ENCODE results near the gene CROCC. TPM values are rescaled to one million over a fixed set of nuclear protein-coding genes. Genes with fewer than 3 reads are reported as not detected.

Gene CROCC
- total and polyA plus RNA-seq, 9 of the 15 experiments (the other 6 are each of a cell fraction or from before 2014, with no cell fraction given), result 0.17 to 15.4 (median 7.6) TPM

- TF ChIP-seq CREB3 (tag; conservative IDR thresholded peaks at IDR 0.05; ENCODE audit: low read depth), result no peak
- TF ChIP-seq ZNF609 (CRISPR knock-in tag; IDR thresholded peaks at IDR 0.05; ENCODE audit: borderline replicate concordance), result no peak
- TF ChIP-seq HMBOX1 (IDR thresholded peaks at IDR 0.05), result peak; percentile 87
- peak; percentile 74 to 78; a peak in 3 of 4 replicates for TF ChIP-seq KDM1A (IDR thresholded peaks at IDR 0.05)
- TF ChIP-seq BRD9 (IDR thresholded peaks at IDR 0.05; ENCODE audit: low read depth, partially characterized antibody), result no peak
- no peak for TF ChIP-seq HDGF (IDR thresholded peaks at IDR 0.05)
- TF ChIP-seq ZNF121 (CRISPR knock-in tag; conservative IDR thresholded peaks at IDR 0.05), result no peak
- TF ChIP-seq GTF2F1 (IDR thresholded peaks at IDR 0.05; ENCODE audit: low read depth, low read length), result peak; percentile 100
- no peak for TF ChIP-seq CHD1 (IDR thresholded peaks at IDR 0.05; ENCODE audit: low read length)
- no peak for TF ChIP-seq SIN3B (IDR thresholded peaks at IDR 0.05; ENCODE audit: low read depth)
- peak; percentile 89 for TF ChIP-seq HDAC3 (IDR thresholded peaks at IDR 0.05; ENCODE audit: borderline replicate concordance, partially characterized antibody)
- no peak for TF ChIP-seq ZFX (CRISPR knock-in tag; IDR thresholded peaks at IDR 0.05)
- TF ChIP-seq, protein P1, sequence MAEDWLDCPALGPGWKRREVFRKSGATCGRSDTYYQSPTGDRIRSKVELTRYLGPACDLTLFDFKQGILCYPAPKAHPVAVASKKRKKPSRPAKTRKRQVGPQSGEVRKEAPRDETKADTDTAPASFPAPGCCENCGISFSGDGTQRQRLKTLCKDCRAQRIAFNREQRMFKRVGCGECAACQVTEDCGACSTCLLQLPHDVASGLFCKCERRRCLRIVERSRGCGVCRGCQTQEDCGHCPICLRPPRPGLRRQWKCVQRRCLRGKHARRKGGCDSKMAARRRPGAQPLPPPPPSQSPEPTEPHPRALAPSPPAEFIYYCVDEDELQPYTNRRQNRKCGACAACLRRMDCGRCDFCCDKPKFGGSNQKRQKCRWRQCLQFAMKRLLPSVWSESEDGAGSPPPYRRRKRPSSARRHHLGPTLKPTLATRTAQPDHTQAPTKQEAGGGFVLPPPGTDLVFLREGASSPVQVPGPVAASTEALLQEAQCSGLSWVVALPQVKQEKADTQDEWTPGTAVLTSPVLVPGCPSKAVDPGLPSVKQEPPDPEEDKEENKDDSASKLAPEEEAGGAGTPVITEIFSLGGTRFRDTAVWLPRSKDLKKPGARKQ (CRISPR knock-in tag; IDR thresholded peaks at IDR 0.05), result no peak
- 0 out of 2 replicates have a peak, but pooled peaks have one; percentile 61 for TF ChIP-seq GATAD2A (IDR thresholded peaks at IDR 0.05)
- peak; percentile 14; the same call in 1 of the 2 replicates for TF ChIP-seq FOXJ3 (CRISPR knock-in tag; IDR thresholded peaks at IDR 0.05)
- no peak for TF ChIP-seq NCOA2 (IDR thresholded peaks at IDR 0.05; ENCODE audit: partially characterized antibody in 2 of 2)
- no peak; the same call in none of the 2 replicates for TF ChIP-seq STAT5A (IDR thresholded peaks at IDR 0.05; ENCODE audit: borderline replicate concordance, low read length)
- no peak for TF ChIP-seq FOS (IDR thresholded peaks at IDR 0.05; ENCODE audit: extremely low read depth, insufficient read length)
- TF ChIP-seq CBFA2T3 (IDR thresholded peaks at IDR 0.05), result peak; percentile 54
- no peak for TF ChIP-seq MYBL2 (IDR thresholded peaks at IDR 0.05; ENCODE audit: low read depth)
- no peak for TF ChIP-seq MYBL2 (CRISPR knock-in tag; IDR thresholded peaks at IDR 0.05; ENCODE audit: borderline replicate concordance)
Observed at GRCh38 chr1:16905110-16905867, 16.4 kb upstream of the CROCC start (continued).
